MM.1S (cell line): ENCODE data around the gene ALG2.

Experiments used
- DNase-seq: peaks from one replicate; pipeline ENCODE4 v3.0.0-alpha.2; 2015
- H2AFZ ChIP-seq: fragments of 300-600 bp; sonication (generic); 2 replicates; pipeline ENCODE4 v1.6.0; 2016; ENCODE audit warnings: antibody characterized with exemption, low read length
- H3F3A ChIP-seq: fragments of 300-600 bp; sonication (generic); 2 replicates; pipeline ENCODE4 v1.6.1; 2016; ENCODE audit warnings: mild to moderate bottlenecking, antibody characterized with exemption, low read length, moderate library complexity, mixed read lengths; ENCODE audit not compliant: insufficient read depth
- H3K27ac ChIP-seq: fragments of 300-600 bp; sonication (generic); 2 replicates; pipeline ENCODE4 v1.5.1; 2016; ENCODE audit warnings: mild to moderate bottlenecking, low read length
- H3K27me3 ChIP-seq: fragments of 300-600 bp; sonication (generic); replicated peaks from 2 replicates; pipeline ENCODE4 v1.6.0; 2016; ENCODE audit warnings: low read length; ENCODE audit not compliant: insufficient read depth
- H3K36me3 ChIP-seq: fragments of 300-600 bp; sonication (generic); replicated peaks from 2 replicates; pipeline ENCODE4 v1.6.1; 2016; ENCODE audit warnings: mild to moderate bottlenecking, low read length, mixed read lengths; ENCODE audit not compliant: insufficient read depth
- H3K4me1 ChIP-seq: fragments of 300-600 bp; sonication (generic); 2 replicates; pipeline ENCODE4 v1.6.1; 2016; ENCODE audit warnings: low read length, mixed read lengths
- H3K4me2 ChIP-seq: fragments of 300-600 bp; sonication (generic); 2 replicates; pipeline ENCODE4 v1.6.0; 2016; ENCODE audit warnings: low read depth, low read length
- H3K4me3 ChIP-seq: fragments of 300-600 bp; sonication (generic); 2 replicates; pipeline ENCODE4 v1.5.1; 2016; ENCODE audit warnings: low read length, mixed read lengths
- H3K79me2 ChIP-seq: fragments of 300-600 bp; sonication (generic); 2 replicates; pipeline ENCODE4 v1.6.1; 2016; ENCODE audit warnings: mixed run types, low read length, mixed read lengths
- H3K9ac ChIP-seq: fragments of 300-600 bp; sonication (generic); 2 replicates; pipeline ENCODE4 v1.6.1; 2016; ENCODE audit warnings: low read length, mixed read lengths
- H3K9me2 ChIP-seq: fragments of 300-600 bp; sonication (generic); replicated peaks from 2 replicates; pipeline ENCODE4 v1.6.1; 2016; ENCODE audit warnings: mild to moderate bottlenecking, low read length, mixed read lengths; ENCODE audit not compliant: insufficient read depth
- H3K9me3 ChIP-seq: fragments of 300-600 bp; sonication (generic); replicated peaks from 2 replicates; pipeline ENCODE4 v1.6.1; 2016; ENCODE audit warnings: mild to moderate bottlenecking, low read length, mixed read lengths; ENCODE audit not compliant: insufficient read depth
- H4K20me1 ChIP-seq: fragments of 300-600 bp; sonication (generic); 2 replicates; pipeline ENCODE4 v1.6.1; 2016; ENCODE audit warnings: mild to moderate bottlenecking, low read length, moderate library complexity, mixed read lengths; ENCODE audit not compliant: insufficient read depth
- CTCF ChIP-seq: fragments of 300-600 bp; sonication (generic); IDR thresholded peaks from 2 replicates; pipeline ENCODE4 v1.5.1; 2016; ENCODE audit warnings: antibody characterized with exemption, low read length, mixed read lengths
- EZH2 ChIP-seq: fragments of 300-600 bp; sonication (generic); optimal IDR thresholded peaks from 2 replicates; pipeline ENCODE3; 2017; ENCODE audit warnings: low read depth, mild to moderate bottlenecking, antibody characterized with exemption, low read length, mixed read lengths
- EZH2phosphoT487 ChIP-seq: fragments of 300-600 bp; sonication (generic); IDR thresholded peaks from 2 replicates; pipeline ENCODE4 v1.6.1; 2018; ENCODE audit warnings: antibody characterized with exemption, low read length

ALG2 gene

GRCh38 chr9:99211746-99212145 lies 10.0 kb downstream of the ALG2 start:
- DNase-seq: no peak
- Histone ChIP-seq H3K9me3 (no peaks in the 10 kb centered on the region), H3K9me2 (no peaks in the 10 kb centered on the region), H3K9ac (no peak overlapping the region), H3K27me3 (no peaks in the 10 kb centered on the region), H2AFZ (no peak overlapping the region), H4K20me1 (no peaks in the 10 kb centered on the region), H3K36me3 (no peaks in the 10 kb centered on the region), H3K79me2 (peaks cover 17% of the 10 kb centered on the region), H3K4me1 (no peaks in the 10 kb centered on the region), H3K27ac (no peak overlapping the region), H3K4me2 (no peak overlapping the region), H3K4me3 (no peak overlapping the region), H3F3A (no peaks in the 10 kb centered on the region)
- TF ChIP-seq EZH2phosphoT487 (no peak), CTCF (peak; percentile 33)

- no peaks in the 10 kb centered on the region for H3K4me1 ChIP-seq
- TF ChIP-seq EZH2 (no peak), CTCF (no peak), EZH2phosphoT487 (no peak)
- no peak overlapping the region for H2AFZ ChIP-seq
- no peak overlapping the region for H3K4me2 ChIP-seq
- no peaks in the 10 kb centered on the region for H3K27me3 ChIP-seq
- H3F3A ChIP-seq: no peaks in the 10 kb centered on the region
- 0 out of 2 replicates have a peak, but pooled peaks cover 6% of the 10 kb centered on the region for H3K79me2 ChIP-seq
- no peak for DNase-seq
- no peaks in the 10 kb centered on the region for H4K20me1 ChIP-seq
- H3K9me2 ChIP-seq: no peaks in the 10 kb centered on the region
- no peak overlapping the region for H3K4me3 ChIP-seq
- no peak overlapping the region for H3K27ac ChIP-seq
- H3K36me3 ChIP-seq: no peaks in the 10 kb centered on the region
- no peak overlapping the region for H3K9ac ChIP-seq
- no peaks in the 10 kb centered on the region for H3K9me3 ChIP-seq
These were observed 11.2 kb downstream of the ALG2 start for GRCh38 chr9:99210572-99210971.

- DNase-seq: no peak
- H3K36me3 ChIP-seq: no peaks in the 10 kb centered on the region
- no peak overlapping the region for H3K27ac ChIP-seq
- H3K4me1 ChIP-seq: no peaks in the 10 kb centered on the region
- no peaks in the 10 kb centered on the region for H3F3A ChIP-seq
- no peaks in the 10 kb centered on the region for H3K79me2 ChIP-seq
- H3K9me2 ChIP-seq: no peaks in the 10 kb centered on the region
- H4K20me1 ChIP-seq: no peaks in the 10 kb centered on the region
- no peaks in the 10 kb centered on the region for H3K9me3 ChIP-seq
- no peak overlapping the region for H2AFZ ChIP-seq
- no peak overlapping the region for H3K4me2 ChIP-seq
- no peak overlapping the region for H3K9ac ChIP-seq
- no peaks in the 10 kb centered on the region for H3K27me3 ChIP-seq
- no peak for TF ChIP-seq CTCF
- no peak for TF ChIP-seq EZH2phosphoT487
- TF ChIP-seq EZH2: no peak
- H3K4me3 ChIP-seq: no peak overlapping the region
These were observed 20.1 kb downstream of the ALG2 start for GRCh38 chr9:99201603-99202002.
